Endothelial cell (in vitro differentiated cells): ENCODE results near the gene C2CD4C. TPM values are rescaled to one million over a fixed set of nuclear protein-coding genes. Genes with fewer than 3 reads are reported as not detected.

ENCODE experiments used
- DNase-seq: peaks from one replicate; pipeline ENCODE4 v3.0.0; 2021; ENCODE audit warnings: low spot score
- H3K27ac Mint-ChIP-seq: one replicate; pipeline ENCODE4 v1.8.0; 2021; ENCODE audit warnings: mixed read lengths, inconsistent platforms; ENCODE audit not compliant: unreplicated experiment
- H3K27me3 Mint-ChIP-seq: one replicate; pipeline ENCODE4 v1.8.0; 2021; ENCODE audit warnings: mild to moderate bottlenecking, moderate library complexity, mixed read lengths, inconsistent platforms; ENCODE audit not compliant: unreplicated experiment
- H3K36me3 Mint-ChIP-seq: one replicate; pipeline ENCODE4 v1.8.0; 2021; ENCODE audit warnings: mild to moderate bottlenecking, low read depth, mixed read lengths, inconsistent platforms; ENCODE audit not compliant: unreplicated experiment
- H3K4me1 Mint-ChIP-seq: one replicate; pipeline ENCODE4 v1.8.0; 2021; ENCODE audit warnings: mild to moderate bottlenecking, mixed read lengths, inconsistent platforms; ENCODE audit not compliant: unreplicated experiment
- H3K4me3 Mint-ChIP-seq: one replicate; pipeline ENCODE4 v1.8.0; 2021; ENCODE audit warnings: mild to moderate bottlenecking, mixed read lengths, inconsistent platforms; ENCODE audit not compliant: unreplicated experiment
- H3K9me3 Mint-ChIP-seq: one replicate; pipeline ENCODE4 v1.8.0; 2021; ENCODE audit warnings: mixed read lengths, inconsistent platforms; ENCODE audit not compliant: unreplicated experiment
- CTCF ChIP-seq: fragments of 200-600 bp; sonication (generic); IDR thresholded peaks from one replicate; pipeline ENCODE4 v1.5.0; 2021; ENCODE audit warnings: antibody characterized with exemption; ENCODE audit not compliant: unreplicated experiment
- total RNA-seq: library from RNA; stranded (reverse); fragmentation: NEBNext Ultra II Directional; extraction: Animal tissue kit (Norgen Biotek cat#: 25700); gene quantifications from one replicate; pipeline ENCODE4 v1.2.1, GENCODE V29; 2021; ENCODE audit not compliant: unreplicated experiment

Gene C2CD4C
- total RNA-seq, 1 donor from 2014 or later = 1.2 TPM

- no peak overlapping the region for H3K27ac Mint-ChIP-seq
- H3K27me3 Mint-ChIP-seq = peaks cover 10% of the 10 kb centered on the region
- H3K4me1 Mint-ChIP-seq = no peaks in the 10 kb centered on the region
- H3K9me3 Mint-ChIP-seq = no peaks in the 10 kb centered on the region
- no peak for TF ChIP-seq CTCF
- DNase-seq = no peak
- no peaks in the 10 kb centered on the region for H3K36me3 Mint-ChIP-seq
- H3K4me3 Mint-ChIP-seq = no peak overlapping the region
Measured at GRCh38 chr19:379796-380195, 29.2 kb downstream of the C2CD4C start.

GRCh38 chr19:378706-379105 is 30.2 kb downstream of the C2CD4C start:
- H3K9me3 Mint-ChIP-seq = no peaks in the 10 kb centered on the region
- TF ChIP-seq CTCF = no peak
- DNase-seq = no peak
- H3K4me3 Mint-ChIP-seq = no peak overlapping the region
- H3K36me3 Mint-ChIP-seq = no peaks in the 10 kb centered on the region
- peaks cover 10% of the 10 kb centered on the region for H3K27me3 Mint-ChIP-seq
- H3K4me1 Mint-ChIP-seq = no peaks in the 10 kb centered on the region
- H3K27ac Mint-ChIP-seq = no peak overlapping the region

GRCh38 chr19:377801-378581 is 31.0 kb downstream of the C2CD4C start:
- TF ChIP-seq CTCF = no peak
- Mint-ChIP-seq H3K36me3 (no peaks in the 10 kb centered on the region), H3K27ac (no peak overlapping the region), H3K9me3 (no peaks in the 10 kb centered on the region), H3K27me3 (peaks cover 8% of the 10 kb centered on the region), H3K4me1 (no peaks in the 10 kb centered on the region), H3K4me3 (no peak overlapping the region)
- DNase-seq = no peak

GRCh38 chr19:376111-376470 is 32.9 kb downstream of the C2CD4C start:
- Mint-ChIP-seq H3K27ac (no peak overlapping the region), H3K9me3 (no peaks in the 10 kb centered on the region), H3K4me3 (no peak overlapping the region), H3K27me3 (peaks cover 4% of the 10 kb centered on the region), H3K36me3 (no peaks in the 10 kb centered on the region), H3K4me1 (no peaks in the 10 kb centered on the region)
- DNase-seq = no peak
- no peak for TF ChIP-seq CTCF

GRCh38 chr19:375395-376110 is 33.4 kb downstream of the C2CD4C start:
- H3K27ac Mint-ChIP-seq = no peak overlapping the region
- peaks cover 3% of the 10 kb centered on the region for H3K27me3 Mint-ChIP-seq
- DNase-seq = no peak
- no peaks in the 10 kb centered on the region for H3K36me3 Mint-ChIP-seq
- H3K4me1 Mint-ChIP-seq = no peaks in the 10 kb centered on the region
- no peak for TF ChIP-seq CTCF
- no peaks in the 10 kb centered on the region for H3K9me3 Mint-ChIP-seq
- no peak overlapping the region for H3K4me3 Mint-ChIP-seq
